GM23248 (cell line): Measurements from ENCODE around the gene HOPX. TPM values are rescaled to one million over a fixed set of nuclear protein-coding genes. Genes with fewer than 3 reads are reported as not detected.
A peak's percentile ranks its signal among the peaks of the same experiment; 100 is the strongest.

Experiments
- DNase-seq: peaks from one replicate; pipeline ENCODE4 v3.0.0-alpha.2; 2015
- H2AFZ ChIP-seq: fragments of 200-600 bp; sonication (generic); 2 replicates; pipeline ENCODE4 v1.6.1; 2016; ENCODE audit warnings: antibody characterized with exemption
- H3F3A ChIP-seq: fragments of 200-600 bp; sonication (generic); 2 replicates; pipeline ENCODE4 v1.6.1; 2016; ENCODE audit warnings: mild to moderate bottlenecking, antibody characterized with exemption, mixed run types; ENCODE audit not compliant: insufficient read depth
- H3K27ac ChIP-seq: fragments of 200-600 bp; sonication (generic); 2 replicates; pipeline ENCODE4 v1.5.1; 2016; ENCODE audit warnings: mild to moderate bottlenecking
- H3K27me3 ChIP-seq: fragments of 200-600 bp; sonication (generic); replicated peaks from 2 replicates; pipeline ENCODE4 v1.6.1; 2016; ENCODE audit warnings: mild to moderate bottlenecking; ENCODE audit not compliant: insufficient read depth
- H3K36me3 ChIP-seq: fragments of 200-600 bp; sonication (generic); 2 replicates; pipeline ENCODE4 v1.6.1; 2016; ENCODE audit warnings: low read depth, mild to moderate bottlenecking
- H3K4me1 ChIP-seq: fragments of 200-600 bp; sonication (generic); 2 replicates; pipeline ENCODE4 v1.6.1; 2016; ENCODE audit warnings: mild to moderate bottlenecking; ENCODE audit not compliant: insufficient read depth
- H3K4me2 ChIP-seq: fragments of 200-600 bp; sonication (generic); one replicate; pipeline ENCODE4 v1.6.1; 2016; ENCODE audit warnings: mild to moderate bottlenecking; ENCODE audit not compliant: unreplicated experiment
- H3K4me3 ChIP-seq: fragments of 200-600 bp; sonication (generic); 2 replicates; pipeline ENCODE4 v1.5.1; 2016; ENCODE audit warnings: mild to moderate bottlenecking
- H3K79me2 ChIP-seq: fragments of 200-600 bp; sonication (generic); 2 replicates; pipeline ENCODE4 v1.6.1; 2016; ENCODE audit warnings: mild to moderate bottlenecking; ENCODE audit not compliant: insufficient read depth
- H3K9ac ChIP-seq: fragments of 200-600 bp; sonication (generic); 2 replicates; pipeline ENCODE4 v1.6.1; 2016; ENCODE audit warnings: mild to moderate bottlenecking
- H3K9me2 ChIP-seq: fragments of 200-600 bp; sonication (generic); 2 replicates; pipeline ENCODE4 v1.6.1; 2016; ENCODE audit warnings: mixed run types, mild to moderate bottlenecking, moderate library complexity; ENCODE audit not compliant: insufficient read depth
- H3K9me3 ChIP-seq: fragments of 200-600 bp; sonication (generic); one replicate; pipeline ENCODE4 v1.6.1; 2017; ENCODE audit warnings: low read depth
- H4K20me1 ChIP-seq: fragments of 200-600 bp; sonication (generic); 2 replicates; pipeline ENCODE4 v1.6.0; 2016; ENCODE audit not compliant: insufficient read depth
- EZH2 ChIP-seq: fragments of 200-600 bp; sonication (generic); IDR thresholded peaks from 2 replicates; pipeline ENCODE4 v1.6.1; 2018; ENCODE audit warnings: antibody characterized with exemption, mild to moderate bottlenecking; ENCODE audit not compliant: insufficient read depth, poor library complexity, severe bottlenecking
- EZH2phosphoT487 ChIP-seq: fragments of 200-600 bp; sonication (generic); IDR thresholded peaks from 2 replicates; pipeline ENCODE4 v1.6.1; 2018; ENCODE audit warnings: antibody characterized with exemption, moderate library complexity, mild to moderate bottlenecking, low read depth; ENCODE audit not compliant: insufficient read depth
- WGBS, 2 experiments: methylation state at CpG; one replicate each; pipeline ENCODE4 v1.1.6; 2015 to 2017; ENCODE audit warnings: low lambda C conversion rate in 2 of 2, low coverage in 1 of 2; ENCODE audit errors: missing lambda C conversion rate in 2 of 2; 5-methylcytosine and 5-hydroxymethylcytosine counted together
- in situ Hi-C: fragments of 300-500 bp; cut with MboI; formaldehyde crosslinking; loops from 2 replicates; pipeline ENCODE4 v1.15.0; 2020
- polyA plus RNA-seq: library from polyadenylated mRNA; unstranded; fragments of >200 nt; fragmentation: Nextera tagmentation; extraction: Ambion mirVana; gene quantifications from 2 replicates; pipeline ENCODE4 v1.2.1, GENCODE V29; 2016
- total RNA-seq: library from RNA; depleted of rRNA; stranded (reverse); fragments of >200 nt; shearing (Covaris generic); gene quantifications from 2 replicates; pipeline ENCODE4 v1.2.3, GENCODE V29; 2014

The HOPX gene
- total and polyA plus RNA-seq, 2 experiments from 2014 or later = not detected

DNA sequence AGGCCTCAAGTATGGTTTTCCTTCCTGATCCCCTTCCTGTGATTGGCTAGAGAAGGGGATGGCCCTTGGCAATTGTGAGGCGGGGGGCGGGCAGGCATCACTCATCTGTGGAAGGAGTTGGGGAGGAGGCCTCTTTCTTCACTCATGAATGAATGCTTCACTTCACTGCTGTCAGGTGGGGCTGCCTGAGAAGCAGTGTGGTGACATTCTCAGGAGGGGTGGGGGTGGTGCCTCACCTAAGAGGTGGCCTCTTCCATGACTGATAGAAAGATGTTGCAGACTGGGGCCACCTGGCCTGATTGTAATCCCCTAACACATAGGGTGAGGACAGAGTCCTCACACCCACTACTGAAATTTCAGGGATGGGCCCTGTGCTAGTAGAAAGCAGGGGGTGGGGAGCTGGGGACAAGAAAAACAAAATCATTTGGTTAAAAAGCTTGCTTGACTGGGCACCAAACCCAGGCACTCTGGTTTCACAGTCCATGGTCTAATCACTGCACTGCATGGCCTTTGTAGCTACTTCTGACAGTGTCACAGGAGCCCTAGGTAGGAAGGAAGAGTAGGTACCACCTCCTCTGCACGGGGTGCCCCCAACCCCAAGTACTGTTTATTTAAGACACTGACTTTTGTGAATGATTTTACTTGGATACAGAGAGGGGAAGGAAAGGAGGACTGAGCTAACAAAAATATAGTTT, 5.6 kb upstream of the HOPX start:
- H4K20me1 ChIP-seq = no peaks in the 10 kb centered on the region
- H3K27ac ChIP-seq = no peak overlapping the region
- H3K4me2 ChIP-seq = no peak overlapping the region
- DNase-seq = no peak
- no peaks in the 10 kb centered on the region for H3K36me3 ChIP-seq
- in situ Hi-C loops = no loop called here
- H3F3A ChIP-seq = no peaks in the 10 kb centered on the region
- no peak overlapping the region for H3K4me3 ChIP-seq
- WGBS, 2 experiments = 64 to 66% methylated on average over 3 of the region's 3 CpGs
- no peaks in the 10 kb centered on the region for H3K9me2 ChIP-seq
- H3K27me3 ChIP-seq = peaks cover 41% of the 10 kb centered on the region
- H3K9me3 ChIP-seq = no peaks in the 10 kb centered on the region
- H3K9ac ChIP-seq = no peak overlapping the region
- no peaks in the 10 kb centered on the region for H3K79me2 ChIP-seq
- 0 out of 2 replicates have a peak, but pooled peaks cover 2% of the 10 kb centered on the region for H3K4me1 ChIP-seq
- H2AFZ ChIP-seq = no peak overlapping the region
- no peak for TF ChIP-seq EZH2phosphoT487
- no peak for TF ChIP-seq EZH2

DNA sequence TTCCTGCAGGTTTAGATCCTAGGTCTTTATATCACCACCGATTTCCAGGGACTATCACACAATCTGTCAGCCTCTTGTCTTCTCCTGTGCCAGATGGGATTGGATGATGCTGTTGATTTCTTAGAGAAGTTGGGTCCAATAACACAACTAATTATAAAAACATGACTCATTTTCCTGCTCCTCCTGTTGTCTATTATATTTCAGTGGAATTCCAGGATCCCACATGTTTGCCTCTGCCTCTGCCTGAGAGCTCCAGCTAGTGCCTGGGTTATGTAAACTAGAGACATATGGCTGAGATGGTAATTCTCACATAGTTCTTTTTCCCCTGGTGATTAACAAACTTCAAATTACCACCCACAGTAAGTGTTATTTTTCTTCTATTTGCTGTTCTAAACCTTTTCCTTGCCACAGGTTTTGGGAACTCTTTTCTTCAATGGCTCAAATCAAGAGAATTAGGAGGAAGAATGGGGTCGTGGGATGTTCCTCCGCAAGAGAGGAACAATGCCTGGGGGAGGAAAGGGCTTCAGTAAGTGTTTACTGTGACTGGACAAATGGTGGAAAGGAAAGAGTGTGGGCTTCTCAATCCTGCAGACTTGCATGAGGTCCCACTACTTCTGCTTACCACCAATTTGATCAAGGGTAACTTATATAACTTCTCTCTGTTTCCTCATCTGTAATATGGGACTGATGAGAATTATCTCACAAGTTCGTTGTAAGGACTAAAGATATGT, 3.4 kb upstream of the HOPX start:
- H3K4me2 ChIP-seq = no peak overlapping the region

DNA sequence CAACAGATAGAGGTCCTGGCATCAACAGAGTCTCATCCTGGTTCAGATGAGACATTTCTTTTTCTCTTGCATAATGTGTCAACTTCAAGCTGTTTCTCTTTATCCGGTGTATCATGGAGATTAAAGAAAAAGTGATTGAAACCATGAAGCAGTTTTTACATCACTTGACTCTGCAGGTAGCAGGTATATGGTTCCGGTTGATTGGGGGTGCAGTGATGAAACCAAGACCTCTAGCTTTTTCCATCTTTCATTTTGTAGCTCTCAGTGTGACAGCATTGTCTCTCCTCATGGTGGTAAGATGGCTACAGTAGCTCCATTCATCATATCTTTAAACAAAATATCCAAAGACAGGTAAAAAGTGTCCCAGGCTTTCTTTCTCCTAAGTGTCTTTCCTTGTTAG, 2.4 kb upstream of the HOPX start:
- Histone ChIP-seq H2AFZ (no peak overlapping the region), H3K4me2 (no peak overlapping the region), H3K9ac (no peak overlapping the region), H3K4me1 (0 out of 2 replicates have a peak, but pooled peaks cover 2% of the 10 kb centered on the region), H3K9me3 (no peaks in the 10 kb centered on the region), H3K27ac (no peak overlapping the region), H3K27me3 (peaks cover 55% of the 10 kb centered on the region), H4K20me1 (no peaks in the 10 kb centered on the region), H3K79me2 (no peaks in the 10 kb centered on the region), H3K36me3 (no peaks in the 10 kb centered on the region), H3K4me3 (no peak overlapping the region), H3K9me2 (no peaks in the 10 kb centered on the region), H3F3A (no peaks in the 10 kb centered on the region)
- no peak for DNase-seq
- 28 to 38% methylated on average over 2 of the region's 2 CpGs for WGBS, 2 experiments
- in situ Hi-C loops = no loop called here
- TF ChIP-seq EZH2phosphoT487 (no peak), EZH2 (no peak)

More for the DNA sequence above, 3.4 kb upstream of the HOPX start:
- Histone ChIP-seq H3K9me2 (no peaks in the 10 kb centered on the region), H3F3A (no peaks in the 10 kb centered on the region), H3K9me3 (no peaks in the 10 kb centered on the region), H3K4me3 (no peak overlapping the region), H3K27ac (no peak overlapping the region), H4K20me1 (no peaks in the 10 kb centered on the region), H3K79me2 (no peaks in the 10 kb centered on the region), H3K27me3 (peaks cover 57% of the 10 kb centered on the region), H3K9ac (no peak overlapping the region), H3K4me1 (0 out of 2 replicates have a peak, but pooled peaks cover 2% of the 10 kb centered on the region), H3K36me3 (no peaks in the 10 kb centered on the region), H2AFZ (no peak overlapping the region)
- in situ Hi-C loops = no loop called here
- peak; percentile 12 for DNase-seq
- TF ChIP-seq EZH2 (no peak), EZH2phosphoT487 (no peak)
- WGBS, 2 experiments = 45 to 46% methylated on average over 4 of the region's 4 CpGs

DNA sequence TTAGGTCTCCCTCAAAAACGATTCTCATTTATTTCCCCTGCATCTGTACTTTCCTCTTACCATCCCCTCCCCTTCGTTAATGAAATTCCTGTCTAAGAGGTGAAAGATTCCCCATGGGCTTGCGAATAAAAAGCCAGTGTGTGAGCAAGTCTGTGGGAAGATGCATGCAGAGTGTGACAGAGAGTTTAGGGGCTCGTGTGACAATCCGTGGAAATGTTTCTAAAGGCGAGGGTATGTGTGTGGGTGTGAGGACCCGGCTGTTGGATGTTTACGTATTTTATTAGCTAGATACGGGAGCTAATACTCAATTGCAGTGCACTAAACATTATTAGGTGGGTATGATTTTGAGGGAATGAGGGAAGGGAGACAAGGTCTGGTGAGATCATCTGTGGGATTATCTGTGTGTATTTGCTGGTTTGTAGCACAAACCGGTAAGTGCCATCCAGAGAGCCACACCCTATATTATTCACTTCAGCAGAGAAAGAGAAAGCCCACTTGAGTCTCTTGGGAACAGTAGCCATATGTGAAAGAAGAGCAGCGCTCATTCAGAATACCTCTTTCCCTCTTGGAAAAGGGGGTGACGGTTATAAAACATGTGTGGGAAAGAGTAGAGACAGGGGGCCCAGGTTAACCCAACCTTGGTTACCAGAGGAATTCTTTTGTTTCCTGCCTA, 893 bp upstream of the HOPX start:
- Histone ChIP-seq H3K9me2 (no peaks in the 10 kb centered on the region), H3K27ac (no peak overlapping the region), H2AFZ (no peak overlapping the region), H3F3A (no peaks in the 10 kb centered on the region), H3K36me3 (no peaks in the 10 kb centered on the region), H3K79me2 (no peaks in the 10 kb centered on the region), H3K27me3 (peaks cover 53% of the 10 kb centered on the region), H3K4me2 (no peak overlapping the region), H4K20me1 (no peaks in the 10 kb centered on the region), H3K9ac (no peak overlapping the region), H3K4me3 (no peak overlapping the region), H3K9me3 (no peaks in the 10 kb centered on the region), H3K4me1 (0 out of 2 replicates have a peak, but pooled peaks cover 2% of the 10 kb centered on the region)
- in situ Hi-C loops = no loop called here
- DNase-seq = no peak
- 20 to 22% methylated on average over 12 of the region's 12 CpGs for WGBS, 2 experiments
- TF ChIP-seq EZH2 = no peak
- TF ChIP-seq EZH2phosphoT487 = no peak
